Astrocyte of the cerebellum (primary cell): ENCODE measurements around the gene TMPRSS11E.

Source experiments
- DNase-seq: peaks from one replicate; pipeline ENCODE4 v3.0.0-alpha.2; 2011; ENCODE audit warnings: low read depth
- H3K4me3 ChIP-seq: 2 replicates; pipeline ENCODE4 v1.5.1; 2011; ENCODE audit warnings: mild to moderate bottlenecking, low read depth, low read length, moderate library complexity
- in situ Hi-C: cut with HindIII; loops from 2 replicates; pipeline ENCODE4 v1.10.0; 2017; ENCODE audit warnings: low sequenced_read_pairs
- TF ChIP-seq, protein P1 (sequence below): IDR thresholded peaks from 2 replicates; pipeline ENCODE4 v1.5.1; 2012; ENCODE audit warnings: low read length, low read depth, moderate library complexity, mild to moderate bottlenecking; ENCODE audit errors: missing control alignments

Gene TMPRSS11E

DNA sequence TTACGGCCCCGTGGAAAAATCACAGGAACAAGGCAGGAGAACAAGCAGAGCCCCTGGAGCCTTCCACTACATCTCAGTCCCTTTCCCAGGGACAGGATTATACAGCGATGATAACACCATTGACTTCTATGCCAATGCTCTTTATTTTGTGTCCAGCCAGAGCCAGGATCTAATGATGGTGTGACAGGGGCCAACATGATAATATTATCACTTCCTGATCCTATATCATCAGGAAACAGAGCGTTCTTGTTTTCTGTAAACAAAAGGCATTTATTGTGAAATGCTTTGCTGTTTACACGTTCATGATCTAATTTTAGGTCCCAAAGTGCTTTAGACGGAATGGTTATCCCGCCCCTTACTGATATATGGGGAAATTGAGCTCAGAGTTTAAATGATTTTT lies 12.8 kb downstream of the TMPRSS11E start:
- TF ChIP-seq, protein P1, sequence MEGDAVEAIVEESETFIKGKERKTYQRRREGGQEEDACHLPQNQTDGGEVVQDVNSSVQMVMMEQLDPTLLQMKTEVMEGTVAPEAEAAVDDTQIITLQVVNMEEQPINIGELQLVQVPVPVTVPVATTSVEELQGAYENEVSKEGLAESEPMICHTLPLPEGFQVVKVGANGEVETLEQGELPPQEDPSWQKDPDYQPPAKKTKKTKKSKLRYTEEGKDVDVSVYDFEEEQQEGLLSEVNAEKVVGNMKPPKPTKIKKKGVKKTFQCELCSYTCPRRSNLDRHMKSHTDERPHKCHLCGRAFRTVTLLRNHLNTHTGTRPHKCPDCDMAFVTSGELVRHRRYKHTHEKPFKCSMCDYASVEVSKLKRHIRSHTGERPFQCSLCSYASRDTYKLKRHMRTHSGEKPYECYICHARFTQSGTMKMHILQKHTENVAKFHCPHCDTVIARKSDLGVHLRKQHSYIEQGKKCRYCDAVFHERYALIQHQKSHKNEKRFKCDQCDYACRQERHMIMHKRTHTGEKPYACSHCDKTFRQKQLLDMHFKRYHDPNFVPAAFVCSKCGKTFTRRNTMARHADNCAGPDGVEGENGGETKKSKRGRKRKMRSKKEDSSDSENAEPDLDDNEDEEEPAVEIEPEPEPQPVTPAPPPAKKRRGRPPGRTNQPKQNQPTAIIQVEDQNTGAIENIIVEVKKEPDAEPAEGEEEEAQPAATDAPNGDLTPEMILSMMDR = no peak
- no peak overlapping the region for H3K4me3 ChIP-seq
- DNase-seq = no peak
- in situ Hi-C loops = no loop called here

DNA sequence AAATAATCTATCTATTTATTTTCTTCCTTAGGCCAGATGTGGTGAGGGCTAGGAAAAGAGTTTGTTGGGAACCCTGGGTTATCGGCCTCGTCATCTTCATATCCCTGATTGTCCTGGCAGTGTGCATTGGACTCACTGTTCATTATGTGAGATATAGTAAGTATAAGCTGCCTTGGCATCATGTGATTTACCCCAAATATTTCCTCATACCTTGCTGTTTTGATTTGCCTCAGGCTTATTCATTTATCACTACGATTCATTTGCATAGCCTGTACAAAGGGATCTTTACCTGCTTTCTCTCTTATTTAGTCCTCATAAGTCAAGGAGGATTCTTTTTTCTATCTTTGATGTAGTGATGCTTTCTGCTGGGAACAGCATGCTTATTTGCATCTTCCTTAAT lies 14.5 kb downstream of the TMPRSS11E start:
- no peak overlapping the region for H3K4me3 ChIP-seq
- no peak for DNase-seq
- in situ Hi-C loops = no loop called here
- TF ChIP-seq, protein P1 = no peak

DNA sequence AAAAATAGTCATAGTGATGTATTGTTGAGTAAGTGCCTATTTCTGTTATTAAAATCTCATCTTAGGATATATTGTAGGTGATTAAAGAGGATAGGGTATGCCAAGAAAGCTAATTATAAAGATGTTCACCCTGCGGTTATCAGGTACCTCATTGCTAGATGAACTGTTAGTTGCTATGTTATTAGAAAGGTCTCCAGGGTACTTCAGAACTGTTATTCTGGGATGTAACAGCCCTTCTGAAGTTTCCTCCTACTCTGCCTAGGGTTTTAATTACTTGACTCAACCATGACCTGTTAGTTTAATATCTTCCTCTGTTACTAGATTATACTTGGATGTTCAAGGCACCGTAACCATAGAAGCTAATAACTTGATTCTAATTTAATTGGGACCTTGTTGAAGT lies 15.4 kb downstream of the TMPRSS11E start:
- DNase-seq = no peak
- in situ Hi-C loops = no loop called here
- H3K4me3 ChIP-seq = no peak overlapping the region
- TF ChIP-seq, protein P1 = no peak

DNA sequence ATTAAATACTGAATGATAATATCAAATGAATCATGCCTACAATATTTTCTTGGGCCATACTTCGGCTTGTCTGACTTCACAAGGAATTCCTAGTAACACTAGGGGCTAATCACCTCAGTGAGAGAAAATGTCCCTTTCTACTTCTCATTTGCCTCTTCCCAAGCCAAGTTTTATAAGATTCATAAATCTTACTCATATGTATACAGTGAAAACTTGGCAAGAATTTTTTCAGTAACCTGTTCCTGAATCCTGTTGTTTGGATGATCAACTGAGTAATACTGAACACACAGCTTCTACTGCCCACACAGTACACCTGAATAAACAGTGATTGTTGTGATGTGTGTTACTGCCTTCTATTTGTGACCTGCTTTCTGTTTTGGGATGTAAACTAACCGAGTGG lies 16.5 kb downstream of the TMPRSS11E start:
- no peak for DNase-seq
- in situ Hi-C loops = no loop called here
- TF ChIP-seq, protein P1 = no peak
- no peak overlapping the region for H3K4me3 ChIP-seq

DNA sequence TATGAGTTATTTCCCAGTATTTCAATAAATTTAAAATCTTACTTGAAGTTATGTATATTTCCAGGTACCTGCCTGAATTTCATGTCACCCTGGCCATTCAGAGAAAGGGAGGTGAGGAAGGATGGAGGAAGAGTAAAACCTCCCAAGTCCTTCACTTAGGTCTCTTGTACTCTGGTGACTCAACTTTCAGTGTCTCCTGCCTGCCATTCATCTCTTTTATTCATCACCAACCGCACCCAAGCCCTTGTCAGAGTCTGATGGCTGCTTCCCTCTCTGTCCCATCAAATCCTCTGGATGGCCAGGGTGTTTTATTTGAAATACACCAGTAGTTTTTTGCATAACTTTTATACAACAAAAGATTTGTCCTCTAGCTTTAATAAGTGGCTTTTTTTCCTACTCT lies 17.8 kb downstream of the TMPRSS11E start:
- TF ChIP-seq, protein P1 = no peak
- H3K4me3 ChIP-seq = no peak overlapping the region
- in situ Hi-C loops = no loop called here
- DNase-seq = no peak

DNA sequence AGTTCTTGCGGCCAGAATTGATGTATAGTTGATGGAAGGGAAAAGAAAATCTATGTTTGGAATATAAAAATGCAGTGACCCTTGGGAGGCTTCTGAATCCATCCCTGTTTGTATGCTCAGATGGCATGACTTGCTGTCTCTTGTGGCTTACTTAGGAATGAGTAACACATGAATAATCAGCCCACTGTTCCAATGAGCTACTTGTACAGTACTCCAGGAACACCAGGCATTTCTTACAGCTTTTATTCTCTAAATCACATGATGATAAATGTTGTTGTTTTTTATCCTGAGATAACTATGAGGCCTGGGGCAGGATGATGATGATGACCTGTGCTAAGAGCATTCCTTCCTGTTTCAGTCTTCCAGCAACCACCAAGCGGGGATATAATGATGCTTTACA lies 18.9 kb downstream of the TMPRSS11E start:
- TF ChIP-seq, protein P1 = no peak
- peak; percentile 59 for DNase-seq
- no peak overlapping the region for H3K4me3 ChIP-seq
- in situ Hi-C loops = no loop called here

DNA sequence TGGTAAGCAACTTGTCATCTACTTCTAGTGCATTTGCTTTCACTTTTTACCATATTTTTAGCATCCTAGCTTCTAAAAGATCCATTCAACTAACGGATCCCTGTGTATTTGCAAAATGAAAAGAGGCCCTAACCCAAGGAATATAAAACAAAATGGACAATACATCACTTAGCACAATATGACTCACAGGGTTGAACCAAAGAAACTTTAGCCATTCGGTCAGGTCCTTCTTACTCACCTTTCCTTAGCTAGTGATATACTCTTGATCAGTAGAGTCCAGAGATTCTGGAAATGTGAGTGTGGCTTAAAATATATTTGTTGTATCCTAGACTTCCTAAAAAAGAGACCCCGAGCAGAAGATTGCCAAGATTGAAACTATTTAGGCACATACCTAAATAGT lies 19.5 kb downstream of the TMPRSS11E start:
- in situ Hi-C loops = no loop called here
- no peak for DNase-seq
- TF ChIP-seq, protein P1 = no peak
- H3K4me3 ChIP-seq = no peak overlapping the region
